ENCODE data around the gene VDAC1.

DNA sequence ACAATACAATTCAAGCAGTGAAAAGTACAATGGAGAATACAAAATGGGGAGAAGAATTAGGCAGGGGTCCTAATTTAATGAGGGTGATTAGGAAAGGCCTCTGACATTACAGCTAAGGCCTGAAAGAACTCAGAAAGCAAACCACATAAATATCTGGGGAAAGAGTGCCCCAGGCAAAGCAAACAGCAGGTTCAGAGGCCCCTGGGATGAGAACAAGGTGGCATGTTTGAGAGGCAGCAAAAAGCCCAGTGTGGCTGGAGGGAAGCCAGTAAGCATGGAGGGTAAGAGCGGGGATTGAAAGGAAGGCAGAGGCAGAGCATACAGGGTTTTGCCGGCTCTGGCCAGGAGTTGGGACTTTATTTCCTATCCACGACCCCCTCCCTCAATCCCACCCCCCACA, 33.4 kb upstream of the VDAC1 start:
- no peak for TF ChIP-seq RFX5 (IDR thresholded peaks at IDR 0.05; ENCODE audit: borderline replicate concordance, low read depth, low read length)
- TF ChIP-seq, protein P1, sequence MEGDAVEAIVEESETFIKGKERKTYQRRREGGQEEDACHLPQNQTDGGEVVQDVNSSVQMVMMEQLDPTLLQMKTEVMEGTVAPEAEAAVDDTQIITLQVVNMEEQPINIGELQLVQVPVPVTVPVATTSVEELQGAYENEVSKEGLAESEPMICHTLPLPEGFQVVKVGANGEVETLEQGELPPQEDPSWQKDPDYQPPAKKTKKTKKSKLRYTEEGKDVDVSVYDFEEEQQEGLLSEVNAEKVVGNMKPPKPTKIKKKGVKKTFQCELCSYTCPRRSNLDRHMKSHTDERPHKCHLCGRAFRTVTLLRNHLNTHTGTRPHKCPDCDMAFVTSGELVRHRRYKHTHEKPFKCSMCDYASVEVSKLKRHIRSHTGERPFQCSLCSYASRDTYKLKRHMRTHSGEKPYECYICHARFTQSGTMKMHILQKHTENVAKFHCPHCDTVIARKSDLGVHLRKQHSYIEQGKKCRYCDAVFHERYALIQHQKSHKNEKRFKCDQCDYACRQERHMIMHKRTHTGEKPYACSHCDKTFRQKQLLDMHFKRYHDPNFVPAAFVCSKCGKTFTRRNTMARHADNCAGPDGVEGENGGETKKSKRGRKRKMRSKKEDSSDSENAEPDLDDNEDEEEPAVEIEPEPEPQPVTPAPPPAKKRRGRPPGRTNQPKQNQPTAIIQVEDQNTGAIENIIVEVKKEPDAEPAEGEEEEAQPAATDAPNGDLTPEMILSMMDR (IDR thresholded peaks at IDR 0.05; ENCODE audit: control extremely low read depth in 1 of 3, insufficient read depth in 1 of 3, low read depth in 1 of 3, low read length in 3 of 3): no peak
- no peak for TF ChIP-seq POLR2AphosphoS5 (IDR thresholded peaks at IDR 0.05; ENCODE audit: low read depth, low read length)
- no peak for TF ChIP-seq CHD2 (IDR thresholded peaks at IDR 0.05; ENCODE audit: low read length)

Measured in H1 (cell line).